ACC112 (cell line): ENCODE data around the gene MAFG.
A peak's percentile ranks its signal among the peaks of the same experiment; 100 is the strongest.

Experiments
- H2AFZ ChIP-seq: fragments of 200-600 bp; sonication (generic); one replicate; pipeline ENCODE4 v1.6.0; 2017; ENCODE audit warnings: antibody characterized with exemption, low read length; ENCODE audit not compliant: unreplicated experiment
- H3K27ac ChIP-seq: fragments of 200-600 bp; sonication (generic); 2 replicates; pipeline ENCODE4 v1.5.1; 2014; ENCODE audit warnings: low read depth, mild to moderate bottlenecking, antibody characterized with exemption, low read length, moderate library complexity
- H3K27me3 ChIP-seq: fragments of 200-600 bp; sonication (generic); 2 replicates; pipeline ENCODE4 v1.6.1; 2014; ENCODE audit warnings: mild to moderate bottlenecking, antibody characterized with exemption, low read length, moderate library complexity, mixed read lengths; ENCODE audit not compliant: insufficient read depth
- H3K36me3 ChIP-seq: fragments of 200-600 bp; sonication (generic); 2 replicates; pipeline ENCODE4 v1.6.1; 2016; ENCODE audit warnings: mild to moderate bottlenecking, antibody characterized with exemption, low read length, moderate library complexity, mixed read lengths; ENCODE audit not compliant: insufficient read depth
- H3K4me1 ChIP-seq: fragments of 200-600 bp; sonication (generic); one replicate; pipeline ENCODE4 v1.6.1; 2016; ENCODE audit warnings: low read length, mixed read lengths; ENCODE audit not compliant: insufficient read depth, unreplicated experiment, control insufficient read depth
- H3K4me3 ChIP-seq: fragments of 200-600 bp; sonication (generic); 2 replicates; pipeline ENCODE4 v1.5.1; 2014; ENCODE audit warnings: mild to moderate bottlenecking, low read depth, low read length
- H3K79me2 ChIP-seq: fragments of 200-600 bp; sonication (generic); one replicate; pipeline ENCODE4 v1.6.0; 2016; ENCODE audit warnings: low read length; ENCODE audit not compliant: control insufficient read depth, unreplicated experiment, insufficient read depth

Gene MAFG

DNA sequence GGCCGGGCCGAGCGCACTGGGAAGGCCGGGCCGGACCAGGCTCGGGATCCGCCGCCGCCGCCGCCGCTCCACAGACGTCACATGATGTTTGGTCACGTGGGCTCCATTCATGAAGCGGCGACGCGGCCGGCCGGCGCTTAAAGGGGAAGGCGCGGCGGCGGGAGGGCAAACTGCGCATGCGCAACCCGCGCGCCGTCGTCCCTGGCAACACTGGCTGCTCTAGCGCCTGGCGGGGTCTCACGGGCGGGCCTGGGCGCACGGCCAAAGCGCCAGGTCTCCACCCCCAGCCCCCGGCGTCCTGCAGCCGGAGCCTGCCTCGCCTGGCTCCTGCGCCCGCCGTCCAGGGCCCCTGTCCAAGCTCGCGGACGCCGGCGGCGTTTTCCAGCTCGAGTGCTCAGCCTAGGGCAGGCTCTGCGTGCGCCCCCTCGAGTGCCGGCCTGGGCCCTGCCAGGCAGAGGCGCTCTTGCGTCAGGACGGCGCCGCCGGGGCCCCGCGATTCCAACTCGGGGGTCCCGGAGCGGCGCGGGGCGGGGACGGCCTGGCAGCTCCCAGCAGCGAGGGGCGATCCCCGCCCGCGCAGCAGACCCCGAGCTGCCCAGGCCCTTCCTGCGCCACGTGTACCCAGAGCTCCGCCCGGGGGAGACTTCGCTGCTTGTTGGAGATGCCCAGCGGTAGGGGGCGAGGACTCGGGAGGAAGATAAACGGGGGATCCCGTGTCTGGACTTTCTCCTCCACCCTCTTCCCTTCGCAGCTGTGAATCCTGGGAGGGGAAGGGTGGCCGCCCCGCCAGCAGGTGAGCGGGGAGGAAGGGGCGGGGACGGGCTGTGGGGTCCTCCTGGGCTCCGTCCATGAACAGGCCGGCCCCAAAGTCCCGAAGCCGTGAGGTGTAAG, at the start of gene MAFG:
Gene MAFG, minus strand, starts transcription at position 83 of the 891 bp plus-strand sequence. CDS start 4,550 bp downstream, outside the sequence.
- H3K4me1 ChIP-seq: peaks cover 26% of the 10 kb centered on the region
- peak within 1 kb of the TSS; percentile 88 for H3K27ac ChIP-seq
- H3K36me3 ChIP-seq: no peaks in the 10 kb centered on the region
- H3K4me3 ChIP-seq: peak within 1 kb of the TSS; percentile 94
- peaks cover 38% of the 10 kb centered on the region for H3K79me2 ChIP-seq
- peak within 1 kb of the TSS; percentile 79 for H2AFZ ChIP-seq
- H3K27me3 ChIP-seq: no peaks in the 10 kb centered on the region

DNA sequence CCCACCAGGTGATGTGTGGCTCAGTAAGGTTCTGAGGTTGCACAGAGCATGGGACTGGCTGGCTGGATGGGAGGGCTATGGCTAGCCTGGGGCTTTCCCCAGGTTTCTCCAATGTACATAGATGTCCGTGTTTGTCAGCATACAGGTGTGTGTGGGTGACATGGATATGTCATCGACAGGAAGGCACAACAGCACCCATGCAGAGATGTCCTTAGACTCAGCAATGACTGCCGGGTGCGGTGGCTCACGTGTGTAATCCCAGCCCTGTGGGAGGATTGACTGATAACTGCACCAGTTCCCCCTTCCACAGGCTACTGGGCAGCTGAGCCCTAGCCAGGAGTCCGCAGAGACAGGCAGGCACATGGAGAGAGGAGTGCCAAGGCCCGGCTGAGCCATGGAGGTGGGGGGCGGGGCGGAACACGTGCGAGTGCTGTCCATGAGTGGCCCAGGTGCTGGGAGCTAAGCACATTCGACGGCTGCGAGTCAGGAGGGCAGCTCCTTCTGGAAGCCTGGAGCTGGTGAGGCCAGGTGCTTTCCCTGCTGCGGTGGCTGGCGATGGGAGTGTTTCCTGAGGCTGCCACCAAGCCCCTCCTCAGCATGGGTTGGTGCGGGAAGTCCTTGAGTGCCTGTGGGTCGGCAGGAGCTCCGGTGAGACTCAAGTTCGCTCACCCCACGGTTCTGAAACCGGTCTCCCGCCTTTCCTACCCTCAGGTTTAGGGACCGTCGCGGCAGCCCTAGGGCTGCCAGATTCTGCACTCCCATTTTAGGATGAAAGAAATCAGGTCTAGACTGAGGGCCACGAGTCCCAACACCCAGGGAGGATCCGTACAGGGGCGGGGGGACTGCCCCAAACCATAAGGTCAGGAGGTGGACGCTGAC, 49.0 kb upstream of the MAFG start:
- peak overlapping the region; percentile 80 for H3K4me3 ChIP-seq
- H3K36me3 ChIP-seq: no peaks in the 10 kb centered on the region
- H3K4me1 ChIP-seq: peaks cover 8% of the 10 kb centered on the region
- no peaks in the 10 kb centered on the region for H3K79me2 ChIP-seq
- no peak overlapping the region for H3K27ac ChIP-seq
- H3K27me3 ChIP-seq: no peaks in the 10 kb centered on the region
- peak overlapping the region; percentile 57 for H2AFZ ChIP-seq

DNA sequence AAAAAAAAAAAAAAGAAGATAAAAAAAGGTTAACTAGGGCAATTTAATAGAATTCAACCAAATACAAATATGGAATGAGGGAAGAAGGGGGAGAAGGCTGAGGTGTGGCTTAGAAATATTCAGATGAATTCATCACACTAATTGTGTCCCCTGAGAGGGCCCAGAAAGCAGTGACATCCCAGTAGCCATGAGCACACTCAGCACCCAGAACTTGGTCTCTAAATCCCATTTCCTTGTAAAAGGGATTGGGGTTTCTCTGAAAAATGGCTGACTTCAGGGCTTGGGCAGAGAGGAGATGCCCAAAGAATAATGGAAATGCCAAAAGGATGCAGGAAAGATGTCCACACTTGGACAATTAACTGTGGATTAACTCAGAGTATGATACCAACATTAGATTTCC, 45.9 kb upstream of the MAFG start:
- Histone ChIP-seq H3K27ac (no peak overlapping the region), H3K4me1 (peaks cover 6% of the 10 kb centered on the region), H3K27me3 (no peaks in the 10 kb centered on the region), H3K79me2 (no peaks in the 10 kb centered on the region), H2AFZ (no peak overlapping the region), H3K4me3 (no peak overlapping the region), H3K36me3 (no peaks in the 10 kb centered on the region)

DNA sequence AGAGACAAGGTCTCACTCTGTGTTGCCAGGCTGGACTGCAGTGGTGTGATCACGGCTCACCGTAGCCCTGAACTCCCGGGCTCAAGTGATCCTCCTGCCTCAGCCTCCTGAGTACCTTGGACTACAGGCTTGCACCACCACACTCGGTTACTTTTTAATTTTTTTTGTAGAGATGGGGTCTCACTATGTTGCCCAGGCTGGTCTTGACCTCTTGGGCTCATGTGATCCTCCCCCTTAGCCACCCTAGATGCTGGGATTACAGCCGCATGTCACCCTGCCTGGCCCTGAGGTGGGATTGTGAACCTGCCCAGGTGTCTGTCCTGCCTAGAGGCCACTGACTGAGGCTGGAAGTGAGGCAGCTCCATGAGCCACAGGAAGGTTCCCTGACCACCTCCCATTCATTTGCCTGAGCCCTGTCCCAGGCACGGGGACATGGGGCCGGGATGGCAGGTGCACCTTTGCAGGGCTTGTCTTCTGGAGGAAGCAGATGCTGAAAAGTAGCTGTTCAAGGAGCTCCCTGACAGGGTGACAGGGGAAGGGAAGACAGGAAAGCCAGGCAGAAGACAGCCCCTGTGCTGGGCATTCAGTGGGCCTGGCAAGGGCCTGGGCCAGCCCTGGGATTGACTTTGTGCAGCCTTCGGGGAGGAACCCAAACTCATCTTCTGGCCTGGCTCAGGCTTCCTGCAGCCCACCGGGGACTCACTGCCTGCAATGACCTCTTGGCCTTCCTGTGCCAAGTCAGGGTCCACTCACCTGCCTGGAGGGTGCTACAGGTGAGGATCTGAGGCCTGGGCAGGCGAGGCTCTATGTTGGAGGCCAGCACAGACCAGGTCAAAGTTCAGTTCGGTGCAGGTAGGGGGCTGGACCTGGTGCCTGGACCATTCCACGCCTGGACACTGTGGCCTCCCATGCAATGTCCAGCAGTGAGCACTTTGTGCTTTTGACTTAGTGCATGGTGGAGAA, 41.6 kb upstream of the MAFG start:
- no peak overlapping the region for H3K4me3 ChIP-seq
- H3K27ac ChIP-seq: no peak overlapping the region
- no peaks in the 10 kb centered on the region for H3K79me2 ChIP-seq
- H3K4me1 ChIP-seq: peaks cover 3% of the 10 kb centered on the region
- no peaks in the 10 kb centered on the region for H3K36me3 ChIP-seq
- H2AFZ ChIP-seq: no peak overlapping the region
- H3K27me3 ChIP-seq: peaks cover 4% of the 10 kb centered on the region; the same call in 1 of the 2 replicates

DNA sequence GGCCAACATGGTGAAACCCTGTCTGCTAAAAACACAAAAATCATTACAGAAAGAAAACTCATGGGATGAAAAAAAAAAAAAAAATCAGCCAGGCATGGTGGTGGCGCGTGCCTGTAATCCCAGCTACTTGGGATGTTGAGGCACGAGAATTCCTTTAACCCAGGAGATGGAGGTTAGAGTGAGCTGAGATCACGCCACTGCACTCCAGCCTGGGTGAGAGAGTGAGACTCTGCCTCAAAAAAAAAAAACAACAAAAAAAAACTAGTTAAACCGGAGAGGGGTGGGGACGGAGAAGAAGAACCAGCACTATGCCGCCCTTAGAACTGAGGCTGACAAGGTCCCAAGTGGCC, 40.8 kb upstream of the MAFG start:
- Histone ChIP-seq H3K4me1 (peaks cover 3% of the 10 kb centered on the region), H3K27ac (no peak overlapping the region), H3K36me3 (no peaks in the 10 kb centered on the region), H2AFZ (no peak overlapping the region), H3K27me3 (peaks cover 11% of the 10 kb centered on the region; the same call in 1 of the 2 replicates), H3K4me3 (peak overlapping the region; percentile 20; the same call in 1 of the 2 replicates), H3K79me2 (no peaks in the 10 kb centered on the region)

DNA sequence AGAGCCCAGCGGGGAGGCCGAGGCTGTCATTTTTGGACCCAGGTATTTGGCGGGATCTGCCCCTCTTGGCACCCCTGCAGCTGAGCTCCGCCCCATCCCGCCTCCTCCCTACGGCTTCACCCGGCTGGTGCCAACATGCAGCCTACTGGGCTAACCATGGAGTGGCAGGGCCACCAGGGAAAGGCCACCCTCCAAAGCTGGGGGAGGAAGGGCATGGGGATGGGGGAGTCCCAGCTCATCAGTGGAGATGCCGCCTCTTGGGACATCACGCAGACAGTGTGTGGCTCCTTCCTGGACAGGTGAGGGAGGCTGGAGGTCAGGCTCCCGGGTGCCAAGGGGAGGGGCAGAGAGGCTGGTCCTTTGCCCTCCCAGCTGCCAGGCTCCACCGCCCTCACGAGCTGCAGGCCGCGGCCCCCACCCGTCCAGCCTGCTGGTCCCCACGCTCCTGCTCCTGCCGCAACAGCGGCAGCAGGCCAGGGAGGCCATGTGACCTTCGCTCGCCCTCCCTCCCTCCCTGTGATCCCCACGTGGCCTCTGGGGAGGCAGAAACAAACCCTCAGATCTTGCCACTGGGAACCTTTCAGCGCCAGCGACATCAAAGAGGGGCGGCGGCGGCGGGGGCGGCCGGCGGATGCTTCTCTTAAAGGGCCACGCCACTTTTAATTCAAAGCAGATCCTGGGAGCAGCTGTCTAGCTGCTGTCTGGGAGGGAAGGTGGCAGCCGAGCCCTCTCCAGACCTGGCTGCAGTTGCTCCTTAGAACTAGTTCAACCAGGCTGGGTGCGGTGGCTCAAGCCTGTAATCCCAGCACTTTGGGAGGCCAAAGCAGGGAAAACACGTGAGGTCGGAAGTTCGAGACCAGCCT, 40.2 kb upstream of the MAFG start:
- no peaks in the 10 kb centered on the region for H3K36me3 ChIP-seq
- peak overlapping the region; percentile 20; the same call in 1 of the 2 replicates for H3K4me3 ChIP-seq
- no peaks in the 10 kb centered on the region for H3K79me2 ChIP-seq
- H3K27me3 ChIP-seq: peaks cover 16% of the 10 kb centered on the region; the same call in 1 of the 2 replicates
- H3K4me1 ChIP-seq: peaks cover 3% of the 10 kb centered on the region
- no peak overlapping the region for H2AFZ ChIP-seq
- H3K27ac ChIP-seq: no peak overlapping the region

DNA sequence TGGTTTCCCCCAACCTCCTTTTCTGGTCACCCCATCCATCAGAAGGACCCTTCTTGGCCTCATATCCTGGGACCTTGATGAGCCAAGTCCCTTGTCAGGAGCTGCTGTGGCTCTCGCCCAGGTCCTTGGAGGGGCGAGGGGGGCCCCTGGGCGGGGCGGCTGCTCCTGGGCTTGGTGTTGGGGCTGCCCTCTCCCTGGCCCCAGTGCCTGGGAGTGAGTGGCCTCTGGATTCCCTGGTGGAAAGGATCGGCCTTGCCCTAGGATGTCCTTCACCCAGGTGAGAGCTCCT, 39.7 kb upstream of the MAFG start:
- no peaks in the 10 kb centered on the region for H3K79me2 ChIP-seq
- peaks cover 21% of the 10 kb centered on the region for H3K27me3 ChIP-seq
- no peak overlapping the region for H2AFZ ChIP-seq
- no peaks in the 10 kb centered on the region for H3K36me3 ChIP-seq
- H3K4me1 ChIP-seq: peaks cover 3% of the 10 kb centered on the region
- H3K27ac ChIP-seq: no peak overlapping the region
- H3K4me3 ChIP-seq: no peak overlapping the region

DNA sequence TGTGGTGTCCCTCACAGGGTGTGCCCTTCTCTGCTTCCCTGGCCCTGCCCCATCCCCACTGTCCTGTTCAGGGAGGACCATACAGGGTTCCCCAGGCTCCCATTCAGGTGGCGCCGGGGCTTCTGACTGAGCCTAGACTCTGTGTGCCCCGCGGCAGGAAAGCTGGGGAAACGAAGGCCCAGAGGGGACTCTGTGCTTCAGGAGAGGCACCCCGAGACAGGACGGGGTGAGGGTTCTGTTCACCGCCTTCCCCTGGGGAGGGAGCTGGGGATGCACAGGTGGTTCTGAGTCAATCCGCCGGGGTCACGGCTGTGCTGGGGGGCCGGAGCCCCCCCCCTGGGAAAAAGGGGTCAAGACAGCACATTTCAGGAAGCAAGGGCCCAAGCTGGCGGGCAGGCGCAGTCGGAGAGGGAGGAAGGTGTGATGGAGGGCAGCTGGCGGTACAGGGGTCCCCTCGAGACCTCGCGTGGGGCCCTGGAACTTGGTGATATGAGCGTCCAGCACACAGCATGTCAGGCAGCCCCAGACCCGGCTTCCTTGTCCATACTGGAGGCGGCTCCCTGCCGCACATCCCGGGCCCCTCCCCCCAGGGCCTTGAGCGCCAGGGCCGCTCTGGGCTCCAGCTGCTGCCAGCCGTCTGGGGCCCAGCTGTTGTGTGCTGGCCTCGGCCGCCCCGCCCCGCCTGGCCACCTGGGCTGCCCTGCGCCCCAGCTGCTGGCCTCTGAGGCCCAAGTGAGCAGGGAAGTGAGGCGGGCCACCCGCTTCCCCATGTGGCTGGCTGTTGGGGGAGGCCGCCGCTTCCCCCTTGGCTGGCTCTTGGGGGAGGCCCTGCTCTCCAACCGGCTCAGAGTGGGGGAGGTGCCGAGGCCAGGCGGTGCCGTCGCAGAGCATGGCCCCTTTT, 39.1 kb upstream of the MAFG start:
- H3K36me3 ChIP-seq: no peaks in the 10 kb centered on the region
- H3K4me3 ChIP-seq: no peak overlapping the region
- no peak overlapping the region for H2AFZ ChIP-seq
- H3K79me2 ChIP-seq: no peaks in the 10 kb centered on the region
- peaks cover 3% of the 10 kb centered on the region for H3K4me1 ChIP-seq
- H3K27ac ChIP-seq: no peak overlapping the region
- H3K27me3 ChIP-seq: peaks cover 27% of the 10 kb centered on the region
